Measurements from ENCODE around the gene CNN1. TPM values are rescaled to one million over a fixed set of nuclear protein-coding genes. Genes with fewer than 3 reads are reported as not detected.

CNN1 gene
- total and polyA plus RNA-seq, 2 of the 8 experiments (the other 6 are each of a cell fraction or from before 2014, with no cell fraction given) = 29.8 to 50.8 TPM

DNA sequence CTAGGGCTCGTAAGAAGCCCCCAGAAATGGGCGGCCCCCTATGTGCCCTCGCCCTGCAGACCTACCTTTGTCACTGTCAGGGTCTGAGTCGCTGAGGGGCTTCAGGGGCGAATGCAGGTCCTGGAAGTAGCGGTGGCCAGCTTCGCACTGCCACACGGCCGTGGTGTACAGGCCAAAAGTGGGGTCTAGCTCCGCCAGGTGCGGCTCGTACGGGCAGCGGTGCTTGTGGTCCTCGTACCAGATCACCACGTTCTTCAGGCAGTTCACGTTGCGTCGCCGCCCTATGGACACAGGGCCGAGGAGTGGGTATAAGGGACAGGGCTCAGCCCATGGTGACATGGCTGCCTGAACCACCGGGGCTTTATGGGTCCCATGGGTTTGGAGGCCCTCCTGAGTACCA lies 42.8 kb upstream of the CNN1 start:
- TF ChIP-seq GTF2F1 (IDR thresholded peaks at IDR 0.05; ENCODE audit: borderline replicate concordance, low read depth, low read length) (no peak), SAP30 (IDR thresholded peaks at IDR 0.05; ENCODE audit: insufficient read depth, insufficient replicate concordance, low read length) (no peak), CREB1 (IDR thresholded peaks at IDR 0.05) (no peak), BACH1 (IDR thresholded peaks at IDR 0.05; ENCODE audit: low read length) (no peak), EGR1 (IDR thresholded peaks at IDR 0.05; ENCODE audit: borderline replicate concordance, low read depth, low read length) (no peak), POLR2A (IDR thresholded peaks at IDR 0.05; ENCODE audit: control extremely low read depth in 1 of 2, low read depth in 2 of 2, low read length in 2 of 2) (no peak), NRF1 (IDR thresholded peaks at IDR 0.05; ENCODE audit: low read depth, low read length) (no peak)
- Histone ChIP-seq H3K27me3 (replicated peaks in 1 of 4; ENCODE audit: control insufficient read depth in 3 of 4, extremely low read depth in 1 of 4, insufficient read depth in 3 of 4, low read length in 3 of 4) (no peaks in the 10 kb centered on the region), H3K27ac (ENCODE audit: low read depth, low read length) (no peak overlapping the region), H2BK15ac (ENCODE audit: low read length) (no peak overlapping the region), H2AFZ (ENCODE audit: low read length) (no peak overlapping the region), H2BK12ac (ENCODE audit: low read depth, low read length) (no peak overlapping the region), H3K18ac (ENCODE audit: extremely low read depth, low read length) (no peak overlapping the region), H4K5ac (ENCODE audit: insufficient read length, low read depth, low read length) (no peak overlapping the region), H2BK5ac (ENCODE audit: low read depth, low read length) (no peak overlapping the region), H3K4me2 (ENCODE audit: insufficient read depth in 1 of 2, low read depth in 2 of 2, low read length in 2 of 2) (no peak overlapping the region), H3K14ac (ENCODE audit: insufficient read length) (no peak overlapping the region), H3K56ac (replicated peaks; ENCODE audit: insufficient read length, low read depth, low read length) (no peak overlapping the region), H3K23me2 (ENCODE audit: low read depth, low read length) (no peaks in the 10 kb centered on the region), H4K91ac (replicated peaks; ENCODE audit: insufficient read length, low read length) (no peak overlapping the region), H2AK5ac (ENCODE audit: low read depth, low read length) (no peak overlapping the region), H3K36me3 (ENCODE audit: control insufficient read depth in 2 of 4, insufficient read depth in 4 of 4, low read length in 3 of 4) (peaks cover 0 to 3% (median 0%) of the 10 kb centered on the region in 4 experiments; a peak in 2 of 8 replicates), H3K79me2 (ENCODE audit: control insufficient read depth in 1 of 2, insufficient read depth in 2 of 2, low read length in 2 of 2) (no peaks in the 10 kb centered on the region), H3K79me1 (ENCODE audit: low read depth, low read length) (no peaks in the 10 kb centered on the region; the same call in 1 of the 2 replicates), H3K9ac (replicated peaks in 1 of 4; ENCODE audit: extremely low read depth in 1 of 4, low read depth in 3 of 4, low read length in 3 of 4) (no peak overlapping the region), H3K23ac (ENCODE audit: insufficient read length) (no peak overlapping the region), H3K4me1 (replicated peaks in 1 of 4; ENCODE audit: control insufficient read depth in 3 of 4, insufficient read depth in 4 of 4, low read length in 3 of 4) (no peaks in the 10 kb centered on the region), H4K8ac (ENCODE audit: extremely low read depth, insufficient read depth, low read length) (peak overlapping the region; percentile 18; the same call in 1 of the 2 replicates), H2BK20ac (ENCODE audit: low read length) (no peak overlapping the region), H3K4me3 (ENCODE audit: extremely low read depth in 1 of 4, insufficient read depth in 2 of 4, low read depth in 3 of 4, low read length in 4 of 4) (no peak overlapping the region), H4K20me1 (replicated peaks in 1 of 2; ENCODE audit: control insufficient read depth in 1 of 2, insufficient read depth in 2 of 2, low read length in 2 of 2) (peaks cover 1 to 5% of the 10 kb centered on the region in 2 experiments), H3K9me3 (ENCODE audit: insufficient read depth in 2 of 2, low read depth in 1 of 2, low read length in 1 of 2) (no peaks in the 10 kb centered on the region), H2BK120ac (replicated peaks; ENCODE audit: low read depth, low read length) (no peak overlapping the region), H3K4ac (replicated peaks; ENCODE audit: insufficient read length, low read depth, low read length) (no peak overlapping the region)
- ChIA-PET CTCF (ENCODE audit: partially characterized antibody) (interaction anchor here (0.7 to 4.7 kb wide), 12 partner anchors 11 to 1000 kb away, joined by 3 to 37 read pairs (median 3); no protein-coding TSS in a partner anchor), POLR2A (ENCODE audit: partially characterized antibody) (interaction anchor here (1.0 to 1.4 kb wide), 3 partner anchors 10 to 121 kb away, joined by 3 to 5 read pairs (median 3); partner anchors contain the start of genes ECSIT, SWSAP1 and ZNF653)
- FAIRE-seq (no peak), DNase-seq (ENCODE audit: low read depth in 1 of 2, low spot score in 2 of 2) (no peak)
- WGBS, 2 experiments (ENCODE audit: extremely low coverage in 1 of 2, insufficient coverage in 1 of 2, insufficient read length in 1 of 2, insufficient replicate concordance in 2 of 2, low coverage in 1 of 2, low lambda C conversion rate in 2 of 2, missing lambda C conversion rate in 1 of 2) = 89% methylated on average over 22 of the region's 22 CpGs; no CpG with 5 or more reads in 1 of the 2 experiments
